Fibroblast of pulmonary artery (primary cell): ENCODE results near the gene ASPDH.
"Not testable (repeated sequence)": the region's sequence is repeated elsewhere in the genome, so short reads cannot be mapped to it uniquely, and the experiment has no call there.

Experiments
- DNase-seq: peaks from one replicate; pipeline ENCODE4 v3.0.0-alpha.2; 2010; ENCODE audit warnings: low read depth
- H3K4me3 ChIP-seq: replicated peaks from 2 replicates; pipeline ENCODE4 v1.5.1; 2011; ENCODE audit warnings: low read depth, mild to moderate bottlenecking, control low read depth, low read length, moderate library complexity
- CTCF ChIP-seq: IDR thresholded peaks from 2 replicates; pipeline ENCODE4 v1.5.1; 2011; ENCODE audit warnings: mild to moderate bottlenecking, control low read depth, low read length, inconsistent platforms; ENCODE audit errors: missing control alignments

Gene ASPDH

DNA sequence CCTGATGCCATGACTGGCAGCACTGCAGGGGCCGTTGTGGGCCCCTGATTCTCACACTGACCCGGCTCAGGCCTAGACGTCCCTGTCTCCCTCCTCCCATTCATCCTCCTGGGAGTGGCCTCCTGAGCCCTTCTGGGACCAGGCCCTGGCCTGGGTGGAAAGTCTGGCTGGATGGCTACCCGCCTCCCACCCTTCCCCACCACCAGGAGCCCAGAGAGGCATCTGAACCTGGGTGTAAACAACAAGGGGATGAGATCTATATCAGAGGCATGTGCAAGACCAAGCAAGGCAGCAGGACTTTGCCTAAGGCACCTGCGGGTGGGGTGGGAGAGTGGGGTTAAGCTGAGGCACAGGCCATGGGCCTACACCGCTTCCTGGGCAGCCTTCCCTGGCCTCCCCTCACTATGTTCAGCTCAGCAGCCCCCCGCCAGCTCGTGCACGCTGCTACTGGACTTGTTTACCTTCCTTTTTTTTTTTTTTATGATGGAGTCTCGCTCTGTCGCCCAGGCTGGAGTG lies 22.0 kb upstream of the ASPDH start:
- no peak overlapping the region for H3K4me3 ChIP-seq
- DNase-seq: no peak
- TF ChIP-seq CTCF: no peak

- no peak for DNase-seq
- no peak overlapping the region for H3K4me3 ChIP-seq
- TF ChIP-seq CTCF: no peak
Measured at GRCh38 chr19:50534478-50534877, 20.8 kb upstream of the ASPDH start.

GRCh38 chr19:50532952-50533351 lies 19.2 kb upstream of the ASPDH start:
- DNase-seq: no peak
- no peak for TF ChIP-seq CTCF
- no peak overlapping the region for H3K4me3 ChIP-seq

DNA sequence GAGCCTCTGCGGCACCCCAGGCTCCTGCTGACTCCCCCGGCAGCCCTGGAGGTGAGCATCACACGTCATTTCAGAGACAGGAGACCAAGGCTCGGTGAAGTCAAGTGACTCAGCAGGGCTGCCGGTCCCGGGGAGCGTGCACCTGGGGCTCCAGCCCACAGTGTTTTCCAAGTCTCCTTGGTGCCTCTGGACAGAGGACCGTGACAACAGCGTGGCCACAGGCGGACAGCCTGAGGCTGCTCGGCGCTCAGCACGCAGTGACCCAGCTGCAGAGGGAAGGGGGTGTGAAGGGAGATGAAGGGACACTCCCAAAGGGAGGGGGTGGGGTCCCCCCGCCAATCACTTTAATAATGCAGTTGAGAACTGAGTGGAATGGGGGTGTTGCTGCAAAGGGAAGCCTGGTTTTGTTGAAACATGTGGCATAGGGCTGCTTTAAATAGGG lies 17.5 kb upstream of the ASPDH start:
- DNase-seq: no peak
- H3K4me3 ChIP-seq: no peak overlapping the region
- TF ChIP-seq CTCF: no peak

- DNase-seq, H3K4me3 ChIP-seq: not testable (repeated sequence)
Measured at GRCh38 chr19:50528052-50528451, 14.3 kb upstream of the ASPDH start.

GRCh38 chr19:50522881-50523280 lies 9.2 kb upstream of the ASPDH start:
- TF ChIP-seq CTCF: no peak
- DNase-seq: no peak
- H3K4me3 ChIP-seq: no peak overlapping the region

DNA sequence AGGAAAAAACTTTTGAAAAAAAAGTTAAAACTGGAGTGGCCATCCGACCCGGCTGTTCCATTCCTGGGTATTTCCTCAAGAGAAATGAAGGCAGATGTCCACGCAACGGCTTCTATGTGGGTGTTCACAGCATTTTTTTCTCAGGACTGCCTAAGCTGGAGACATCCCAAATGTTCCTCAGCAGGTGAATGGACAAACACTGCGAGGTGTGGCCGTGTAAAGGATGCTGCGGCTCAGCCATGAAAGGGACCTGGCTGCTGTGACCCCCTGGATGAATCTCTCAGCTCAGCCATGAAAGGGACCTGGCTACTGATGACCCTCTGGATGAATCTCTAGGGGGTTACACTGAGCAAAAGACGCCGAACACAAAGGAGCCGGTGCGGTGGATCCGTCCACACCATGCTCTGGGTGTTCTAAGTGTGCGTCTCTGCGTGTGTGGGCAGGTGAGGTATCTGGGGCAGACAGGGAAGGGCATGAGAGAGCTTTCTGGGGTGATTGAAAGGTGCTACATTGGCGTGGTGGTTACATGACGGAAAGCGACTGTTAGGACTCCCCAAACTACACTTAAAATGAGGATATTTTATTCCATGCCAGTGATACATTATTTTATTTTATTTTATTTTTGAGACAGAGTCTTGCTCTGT lies 7.2 kb upstream of the ASPDH start:
- no peak overlapping the region for H3K4me3 ChIP-seq
- TF ChIP-seq CTCF: no peak
- no peak for DNase-seq
